ENCODE results near the gene FBXO42.
"Not testable (repeated sequence)": the region's sequence is repeated elsewhere in the genome, so short reads cannot be mapped to it uniquely, and the experiment has no call there.

The FBXO42 gene

DNA sequence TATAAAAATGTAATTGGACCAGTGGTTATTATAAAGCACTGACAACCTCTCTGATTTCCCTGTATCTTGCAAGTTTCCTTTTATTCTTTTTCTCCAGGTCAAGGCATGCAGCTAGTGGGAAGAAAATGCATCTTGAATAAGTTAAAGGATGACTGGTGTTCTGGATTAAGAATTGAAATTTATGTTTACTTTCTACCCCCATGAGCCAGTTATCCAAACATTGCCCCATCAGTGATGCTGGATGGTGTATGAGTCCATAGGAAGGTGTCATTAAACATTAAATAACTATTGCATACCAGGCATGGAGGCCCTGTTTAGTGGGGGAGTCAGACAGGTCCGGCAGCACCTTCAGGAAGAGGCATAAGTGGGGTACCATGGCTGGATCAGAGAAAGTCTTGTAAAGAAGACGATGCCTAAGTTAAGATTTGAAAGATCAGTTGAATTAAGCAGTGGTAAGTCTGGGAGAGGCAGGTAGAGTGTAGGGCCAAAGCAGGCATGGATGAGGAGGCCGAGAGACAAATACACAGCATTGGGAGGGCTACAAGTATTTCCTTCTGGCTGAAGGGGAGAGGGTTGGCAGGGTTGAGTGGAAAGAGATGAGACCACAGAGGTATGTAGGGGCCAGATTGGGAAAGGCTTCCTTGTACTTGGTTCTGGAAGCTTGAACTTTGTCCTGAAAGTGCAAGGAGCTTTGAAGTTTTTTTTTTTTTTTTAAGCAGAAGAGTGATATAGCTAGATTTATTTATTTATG lies 20.4 kb upstream of the FBXO42 start:
- DNase-seq (ENCODE audit: low read depth) = no peak

DNA sequence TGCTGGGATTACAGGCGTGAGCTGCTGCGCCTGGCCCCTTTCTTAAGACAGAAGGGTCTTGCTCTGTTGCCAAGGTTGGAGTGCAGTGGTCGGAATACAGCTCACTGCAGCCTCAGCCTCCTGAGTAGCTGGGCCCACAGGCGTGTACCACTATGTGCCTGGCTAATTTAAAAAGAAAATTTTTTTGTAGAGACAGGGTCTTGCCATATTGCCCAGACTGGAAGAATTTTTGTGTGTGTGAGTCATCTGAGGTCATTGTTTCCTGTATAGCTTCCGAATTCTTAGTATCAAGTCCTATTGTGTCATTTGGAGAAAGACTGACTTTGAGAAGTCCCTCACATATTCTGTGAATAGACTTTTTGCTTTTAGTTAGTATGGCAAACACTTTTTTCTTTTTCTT lies 19.4 kb upstream of the FBXO42 start:
- DNase-seq (ENCODE audit: low read depth) = no peak

DNA sequence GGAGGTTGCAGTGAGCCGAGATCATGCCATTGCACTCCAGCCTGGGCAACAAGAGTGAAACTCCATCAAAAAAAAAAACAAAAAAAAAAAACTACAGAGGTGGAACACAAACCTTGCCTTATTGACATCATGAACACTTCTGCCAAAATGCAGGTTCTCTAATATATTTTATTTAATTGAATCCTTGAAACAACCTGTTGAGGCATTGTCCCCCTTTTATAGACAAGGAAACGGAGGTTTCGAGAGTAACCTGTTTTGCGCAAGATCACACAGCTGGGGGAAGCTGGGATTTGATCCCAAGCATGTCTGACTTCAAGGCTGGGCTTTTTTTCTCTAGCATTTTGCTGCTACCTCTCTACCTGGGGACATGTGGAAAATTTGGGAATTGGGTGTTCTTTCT lies 17.5 kb upstream of the FBXO42 start:
- no peak for DNase-seq (ENCODE audit: low read depth)

DNA sequence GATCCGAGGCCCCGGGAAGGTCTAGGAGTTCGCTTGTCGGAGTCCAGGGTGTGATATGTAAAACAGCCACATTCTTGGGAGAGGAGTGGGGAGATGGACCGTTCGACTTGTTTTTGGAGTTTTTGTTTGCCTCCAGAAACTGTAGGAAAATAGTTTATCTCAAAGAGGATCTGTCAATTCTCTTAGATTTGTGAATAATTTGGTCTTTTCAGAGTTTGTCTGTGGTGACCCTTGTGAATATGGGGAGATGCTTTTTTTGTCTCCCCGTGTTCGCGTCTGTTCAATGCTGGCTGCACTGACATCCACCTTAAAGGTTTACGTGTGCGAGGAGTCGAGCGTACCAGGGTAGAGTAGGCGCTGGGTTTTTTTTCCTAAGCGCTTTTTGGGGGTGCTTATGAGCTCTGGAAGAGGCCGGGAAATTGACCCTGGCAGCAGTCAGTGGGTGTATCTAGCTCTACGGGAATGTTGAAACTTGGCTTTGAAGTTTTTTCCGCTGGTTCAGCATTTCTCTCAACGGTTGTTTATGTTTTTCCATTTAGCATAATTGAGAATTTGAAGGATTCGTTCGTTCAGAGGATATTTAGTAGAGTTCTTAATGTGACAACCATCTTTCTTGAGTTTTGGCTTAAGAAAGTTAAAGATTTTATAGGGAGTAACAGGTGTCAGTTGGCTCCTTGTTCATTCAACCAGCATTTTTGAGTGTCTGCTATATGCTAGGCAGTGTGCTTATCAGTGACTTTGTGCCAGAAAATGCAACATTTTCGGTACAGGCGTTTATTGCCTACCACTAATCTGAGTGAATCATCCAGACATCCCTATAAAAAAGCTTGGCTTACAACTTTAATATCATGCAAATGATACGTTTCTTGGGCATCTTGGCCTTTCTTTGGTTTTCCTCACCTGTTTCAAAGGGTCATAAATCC lies 15.9 kb upstream of the FBXO42 start:
- no peak for DNase-seq (ENCODE audit: low read depth)

DNA sequence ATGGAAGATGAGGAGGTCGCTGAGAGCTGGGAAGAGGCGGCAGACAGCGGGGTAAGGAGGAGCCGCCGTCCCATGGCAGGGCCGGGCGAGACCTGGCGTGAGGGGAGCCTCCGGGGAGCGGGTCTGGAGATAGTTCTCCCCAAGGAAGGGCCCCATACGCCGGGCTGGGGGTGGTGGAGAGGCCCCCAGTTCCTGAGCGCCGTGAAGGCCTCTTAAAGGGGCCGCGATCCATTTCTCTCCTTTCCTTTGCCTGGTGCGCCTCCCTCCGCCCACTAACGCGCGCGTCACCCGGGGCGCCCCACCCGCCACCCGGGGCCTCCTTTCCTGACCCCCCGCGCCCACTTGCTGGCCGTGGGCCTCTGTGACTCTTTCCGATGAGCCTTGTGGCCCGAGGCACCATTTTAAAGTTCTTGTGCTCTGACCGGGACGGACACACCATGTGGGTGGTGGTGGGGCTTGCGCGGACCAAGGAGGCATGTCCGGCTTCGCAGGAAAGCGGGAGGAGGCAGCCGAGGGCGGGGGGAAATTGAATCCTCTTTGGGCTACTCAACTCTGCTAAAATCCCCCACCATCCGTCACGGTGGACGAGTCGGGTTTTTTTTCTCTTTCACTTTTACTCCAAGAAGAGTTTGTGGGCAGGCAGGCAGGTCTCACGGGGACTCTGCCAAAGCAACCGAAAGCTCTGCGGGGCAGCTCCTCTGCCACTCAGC lies 15.1 kb upstream of the FBXO42 start:
- peak; percentile 71 for DNase-seq (ENCODE audit: low read depth)

DNA sequence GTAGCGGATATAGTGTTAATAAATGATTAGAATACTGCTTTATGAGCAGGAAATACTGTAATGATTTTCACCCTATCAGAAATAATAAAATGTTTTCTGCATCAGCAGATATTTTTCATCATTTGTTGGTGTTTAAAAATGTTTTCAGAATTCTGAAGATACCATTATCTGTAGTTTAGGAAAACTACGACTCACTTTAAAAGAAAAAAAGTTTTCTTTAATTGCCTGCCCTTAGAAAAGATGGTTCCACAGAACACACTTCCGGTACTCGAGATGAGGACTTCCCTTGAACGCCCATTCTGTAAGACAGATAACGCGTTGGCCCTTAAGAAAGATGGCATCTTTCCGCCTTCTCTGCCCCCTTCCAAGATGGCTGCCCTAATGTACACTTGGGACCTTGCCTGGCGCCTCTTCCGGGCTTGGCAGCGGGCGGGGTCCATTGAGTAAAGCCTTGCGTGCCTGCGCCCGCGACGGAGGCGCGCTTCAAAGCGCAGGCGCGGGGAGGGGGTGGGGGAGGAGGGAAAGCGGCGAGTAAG lies 14.5 kb upstream of the FBXO42 start, which contains the start of gene SZRD1:
TSS of gene SZRD1 (plus strand) at position 521 of the 536 bp plus-strand sequence. CDS start 16 bp downstream, outside the sequence.
- peak; percentile 99 for DNase-seq (ENCODE audit: low read depth)

DNA sequence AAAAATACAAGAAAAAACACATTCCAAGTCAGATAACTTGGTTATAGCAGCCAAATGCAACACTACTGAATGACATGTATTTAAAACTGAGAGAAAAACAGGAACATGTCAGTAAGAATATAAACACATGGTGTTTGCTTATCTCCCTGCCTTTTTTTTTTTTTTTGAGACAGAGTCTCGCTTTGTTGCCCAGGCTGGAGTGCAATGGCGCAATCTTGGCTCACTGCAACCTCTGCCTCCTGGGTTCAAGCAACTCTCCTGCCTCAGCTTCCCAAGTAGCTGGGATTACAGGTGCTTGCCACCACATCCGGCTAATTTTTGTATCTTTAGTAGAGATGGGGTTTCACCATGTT lies 12.8 kb upstream of the FBXO42 start:
- DNase-seq (ENCODE audit: low read depth) = not testable (repeated sequence)

DNA sequence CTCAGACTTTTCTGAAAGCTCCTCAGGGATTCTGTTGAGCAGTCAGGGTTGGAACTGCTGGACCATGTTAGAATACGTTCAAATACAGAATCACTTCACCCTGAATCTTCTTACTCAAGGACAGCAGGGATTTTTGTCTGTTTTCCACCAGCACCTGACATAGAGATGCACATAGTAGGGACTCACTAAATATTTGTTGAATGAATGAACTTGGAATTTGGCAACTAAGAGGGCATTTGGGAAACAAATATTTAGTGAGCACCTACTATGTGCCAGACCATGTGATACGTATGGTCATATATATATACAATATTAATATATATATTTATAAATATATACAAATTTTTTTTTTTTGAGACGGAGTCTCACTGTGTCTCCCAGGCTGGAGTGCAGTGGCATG lies 4.6 kb upstream of the FBXO42 start:
- no peak for DNase-seq (ENCODE audit: low read depth)

DNA sequence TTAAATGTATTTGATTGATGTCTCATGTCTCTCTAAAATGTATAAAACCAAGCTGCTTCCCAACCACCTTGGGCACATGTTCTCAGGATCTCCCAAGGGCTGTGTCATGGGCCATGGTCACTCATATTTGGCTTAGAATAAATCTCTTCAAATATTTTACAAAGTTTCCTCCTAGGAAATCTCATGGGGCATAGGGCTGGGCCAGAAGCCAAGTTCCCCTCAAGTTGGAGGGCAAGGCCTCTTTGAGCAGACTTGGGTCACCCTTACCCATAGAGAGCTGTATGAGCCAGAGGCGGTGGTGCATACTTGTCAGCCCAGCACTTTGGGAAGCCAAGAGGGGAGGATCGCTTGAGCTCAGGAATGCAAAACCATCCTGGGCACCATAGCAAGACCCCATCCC lies 2.3 kb upstream of the FBXO42 start:
- DNase-seq (ENCODE audit: low read depth) = no peak

DNA sequence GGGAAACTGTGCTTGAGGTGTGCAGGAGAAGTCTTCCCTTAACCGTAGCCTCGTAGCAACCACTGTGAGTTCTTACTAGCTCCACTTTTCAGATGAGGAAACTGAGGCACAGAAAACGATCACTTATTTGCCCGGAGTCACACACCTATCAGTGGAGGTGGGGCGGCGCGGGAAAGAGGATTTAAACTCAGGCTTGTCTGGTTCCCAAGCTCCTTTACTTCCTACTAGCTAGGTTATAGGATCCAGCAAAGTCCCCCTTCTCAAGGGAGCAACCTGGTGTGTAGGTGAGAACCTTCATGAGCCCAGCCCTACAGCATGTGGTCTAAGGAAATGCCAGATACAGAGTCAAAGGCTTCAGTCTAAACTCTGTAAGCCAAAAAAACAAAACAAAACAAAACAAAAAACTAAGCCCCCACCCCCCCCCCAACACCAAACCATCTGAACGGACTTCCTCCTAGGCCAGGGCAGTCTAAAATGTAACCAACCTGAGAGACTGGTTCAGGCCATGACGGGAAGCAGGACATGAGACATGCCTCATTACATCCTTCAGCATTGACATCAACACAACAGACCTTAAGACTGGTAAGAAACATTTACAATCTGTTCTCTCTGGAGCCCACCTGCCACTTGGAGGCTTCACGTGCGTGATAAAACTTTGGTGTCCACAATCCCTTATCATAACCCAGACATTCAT lies 709 bp upstream of the FBXO42 start:
- no peak for DNase-seq (ENCODE audit: low read depth)

DNA sequence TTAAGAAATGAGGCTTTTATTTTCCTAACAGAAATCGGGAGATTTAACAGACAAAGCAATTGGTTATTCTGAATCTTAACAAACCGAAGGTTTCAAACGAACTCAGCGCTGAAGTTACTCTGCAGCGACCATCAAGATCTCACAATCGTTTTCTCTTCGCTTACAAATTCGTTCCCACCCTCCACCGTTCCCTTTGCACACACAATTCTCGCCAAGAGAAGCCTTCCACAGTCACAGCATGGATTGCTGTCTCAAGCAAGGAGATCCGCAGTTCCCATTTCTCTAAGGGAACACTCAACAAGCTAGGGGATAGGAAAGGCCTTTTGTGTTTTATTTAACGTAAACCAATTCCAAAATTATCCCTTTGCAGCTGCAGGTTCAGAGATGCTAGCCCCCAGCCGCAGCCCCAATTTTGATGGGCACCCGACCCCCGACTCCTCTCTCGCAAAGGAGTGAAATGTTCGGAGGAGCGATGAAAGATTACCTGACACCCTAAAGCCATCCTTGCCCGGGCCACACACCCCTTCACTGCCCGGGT lies 755 bp downstream of the FBXO42 start:
- no peak for DNase-seq (ENCODE audit: low read depth)

DNA sequence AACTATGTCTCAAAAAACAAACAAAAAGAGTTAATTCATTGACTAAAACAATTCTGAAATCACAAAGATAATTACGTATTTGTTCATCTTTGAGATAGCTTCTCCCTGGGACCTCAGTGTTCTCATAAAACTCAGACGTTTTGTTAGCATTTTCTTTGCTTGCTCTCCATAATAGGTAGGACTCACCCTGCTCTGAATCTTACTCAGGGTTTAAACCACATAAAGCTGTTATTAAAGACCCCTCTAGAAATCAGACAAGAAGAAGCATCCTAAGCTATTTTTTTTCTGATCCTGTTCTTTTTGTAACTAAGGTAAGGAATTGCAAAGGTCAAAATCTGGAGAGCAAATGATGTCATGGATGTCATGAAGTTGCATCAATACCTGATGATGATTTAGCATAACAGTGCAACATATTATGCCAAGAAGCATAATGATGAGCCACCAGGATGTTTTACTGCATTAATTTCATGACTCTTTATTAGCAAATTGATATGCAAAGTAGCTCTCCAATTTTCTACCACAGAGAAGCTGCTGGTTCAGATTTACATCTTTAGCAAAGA lies 2.4 kb downstream of the FBXO42 start:
- no peak for DNase-seq (ENCODE audit: low read depth)

DNA sequence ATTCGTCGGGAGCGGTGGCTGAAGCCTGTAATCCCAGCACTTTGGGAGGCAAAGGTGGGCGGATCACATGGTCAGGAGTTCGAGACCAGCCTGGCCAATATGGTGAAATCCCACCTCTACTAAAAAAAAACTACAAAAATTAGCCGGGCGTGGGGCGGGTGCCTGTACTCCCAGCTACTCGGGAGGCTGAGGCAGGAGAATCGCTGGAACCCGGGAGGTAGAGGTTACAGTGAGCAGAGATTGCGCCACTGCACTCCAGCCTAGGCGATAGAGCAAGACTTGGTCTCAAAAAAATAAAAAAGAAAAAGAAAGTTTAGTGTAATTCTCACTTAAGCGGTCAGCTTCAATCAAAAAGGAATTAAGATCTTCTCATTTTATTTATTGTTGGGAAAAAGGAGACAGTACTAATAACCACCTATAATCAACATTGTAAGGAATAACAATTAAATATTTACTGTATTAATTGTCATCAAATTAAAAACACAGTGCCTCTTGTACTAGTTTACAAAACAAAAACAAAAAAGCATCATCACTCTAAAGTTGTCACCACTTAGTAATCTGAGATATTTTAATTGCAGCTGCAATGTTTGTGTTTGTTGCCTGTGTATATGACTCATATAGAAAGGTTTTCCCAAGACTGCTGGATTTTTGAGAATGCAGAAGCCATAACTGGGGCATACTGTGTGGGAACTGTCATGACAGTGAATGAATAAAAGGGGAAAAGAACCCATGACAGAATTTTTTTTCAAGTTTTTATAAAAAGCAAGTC lies 3.7 kb downstream of the FBXO42 start:
- peak; percentile 85 for DNase-seq (ENCODE audit: low read depth)

DNA sequence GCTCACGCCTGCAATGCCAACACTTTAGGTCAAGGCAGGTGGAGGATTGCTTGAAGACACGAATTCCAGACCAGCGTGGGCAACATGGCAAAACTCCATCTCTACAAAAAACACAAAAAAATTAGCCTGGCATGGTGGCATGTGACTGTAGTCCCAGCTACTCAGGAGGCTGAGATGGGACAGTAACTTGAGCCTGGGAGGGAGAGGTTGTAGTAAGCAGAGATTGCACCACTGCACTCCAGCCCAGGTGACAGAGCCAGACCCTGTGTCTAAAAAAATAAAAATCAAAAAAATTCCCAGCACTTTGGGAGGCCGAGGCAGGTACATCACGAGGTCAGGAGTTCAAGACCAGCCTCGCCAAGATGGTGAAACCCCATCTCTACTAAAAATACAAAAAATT lies 9.0 kb downstream of the FBXO42 start:
- DNase-seq (ENCODE audit: low read depth) = not testable (repeated sequence)

DNA sequence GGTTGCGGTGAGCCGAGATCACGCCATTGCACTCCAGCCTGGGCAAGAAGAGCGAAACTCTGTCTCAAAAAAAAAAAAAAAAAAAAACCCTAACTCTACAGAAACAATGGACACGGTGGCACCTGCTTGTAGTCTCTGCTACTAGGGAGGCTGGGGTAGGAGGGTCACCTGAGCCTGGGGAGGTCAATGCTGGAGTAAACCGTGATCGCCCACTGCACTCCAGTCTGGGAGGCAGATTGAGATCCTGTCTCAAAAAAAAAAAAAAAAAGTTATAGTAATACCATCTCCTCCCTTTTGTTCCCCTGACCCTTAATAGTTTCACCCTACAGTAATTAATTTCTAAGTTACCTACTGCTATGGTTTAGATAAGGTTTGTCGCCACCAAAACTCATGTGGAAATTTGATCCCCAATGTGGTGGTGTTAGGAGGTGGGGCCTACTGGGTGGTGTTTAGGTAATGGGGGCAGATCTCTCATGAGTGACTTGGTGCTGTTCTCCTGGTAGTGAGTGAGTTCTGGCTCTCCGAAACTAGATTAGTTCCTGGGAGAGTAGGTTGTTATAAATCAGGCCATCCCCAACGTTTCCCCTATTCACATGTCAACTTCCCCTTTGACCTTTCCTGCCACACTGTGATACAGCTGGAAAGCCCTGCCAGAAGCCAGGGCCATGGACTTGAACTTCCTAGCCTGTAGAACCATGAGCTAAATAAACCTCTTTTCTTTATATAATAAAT lies 9.8 kb downstream of the FBXO42 start:
- DNase-seq (ENCODE audit: low read depth) = no peak

DNA sequence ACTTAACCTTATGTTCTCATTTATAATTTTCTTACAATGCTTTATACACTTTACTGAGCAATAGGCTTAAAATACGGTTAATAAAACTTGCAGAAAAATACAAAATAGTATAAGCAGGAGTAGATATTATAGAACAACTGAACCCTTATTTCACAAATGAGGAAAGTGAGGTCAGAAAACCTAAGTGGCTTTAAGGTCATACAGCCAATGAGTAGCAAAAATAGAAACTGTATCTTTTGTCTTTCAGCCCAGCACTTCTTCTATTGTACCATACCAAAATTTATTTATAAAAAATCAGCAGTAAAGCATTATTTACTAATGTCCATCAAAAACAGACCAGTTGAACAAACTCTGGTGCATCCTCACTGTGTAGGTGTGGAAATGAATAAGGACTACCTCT lies 11.6 kb downstream of the FBXO42 start:
- no peak for DNase-seq (ENCODE audit: low read depth)

DNA sequence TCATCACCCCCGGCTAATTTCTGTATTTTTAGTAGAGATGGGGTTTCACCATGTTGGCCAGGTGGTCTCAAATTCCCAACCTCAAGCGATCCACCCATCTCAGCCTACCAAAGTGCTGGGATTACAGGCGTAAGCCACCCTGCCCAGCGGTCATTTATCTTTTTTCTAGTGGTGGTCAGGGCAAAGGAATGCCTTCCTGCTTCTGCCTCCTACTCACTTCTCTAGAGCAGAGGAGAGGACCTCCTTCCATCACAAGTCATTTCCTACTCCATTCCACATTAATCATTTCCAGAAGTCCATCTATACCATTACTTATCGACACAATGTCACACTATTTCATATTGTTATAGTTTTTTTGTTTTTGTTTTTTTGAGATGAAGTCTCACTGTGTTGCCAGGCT lies 13.3 kb downstream of the FBXO42 start:
- no peak for DNase-seq (ENCODE audit: low read depth)

DNA sequence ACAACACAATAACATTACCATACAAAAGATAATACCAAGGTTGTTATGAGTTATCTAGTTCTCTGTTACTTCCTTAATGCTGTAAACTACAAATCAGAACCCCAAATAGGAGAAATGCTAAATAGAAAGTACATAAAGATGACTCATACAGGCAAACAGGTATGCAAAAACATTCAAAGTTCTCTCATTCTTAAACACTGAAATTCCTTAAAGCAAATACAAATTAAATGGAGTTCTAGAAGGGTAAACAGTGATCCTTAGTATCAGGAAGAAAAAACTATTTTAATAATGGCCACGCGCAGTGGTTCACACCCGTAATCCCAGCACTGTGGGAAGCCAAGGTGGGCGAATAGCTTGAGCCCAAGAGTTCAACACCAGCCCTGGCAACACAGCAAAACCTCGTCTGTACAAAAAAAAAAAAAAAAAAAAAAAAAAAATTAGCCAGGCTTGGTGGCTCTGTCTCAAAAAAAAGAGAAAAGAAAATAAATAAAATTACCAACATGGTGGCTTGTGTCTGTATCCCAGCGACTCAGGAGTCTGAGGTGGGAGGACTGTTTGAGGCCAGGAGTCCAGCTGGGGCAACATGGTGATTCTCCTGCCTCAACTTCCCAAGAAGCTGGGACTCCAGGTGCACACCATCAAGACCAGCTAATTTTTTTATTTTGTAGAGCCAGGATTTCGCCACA lies 17.5 kb downstream of the FBXO42 start:
- DNase-seq (ENCODE audit: low read depth) = no peak

DNA sequence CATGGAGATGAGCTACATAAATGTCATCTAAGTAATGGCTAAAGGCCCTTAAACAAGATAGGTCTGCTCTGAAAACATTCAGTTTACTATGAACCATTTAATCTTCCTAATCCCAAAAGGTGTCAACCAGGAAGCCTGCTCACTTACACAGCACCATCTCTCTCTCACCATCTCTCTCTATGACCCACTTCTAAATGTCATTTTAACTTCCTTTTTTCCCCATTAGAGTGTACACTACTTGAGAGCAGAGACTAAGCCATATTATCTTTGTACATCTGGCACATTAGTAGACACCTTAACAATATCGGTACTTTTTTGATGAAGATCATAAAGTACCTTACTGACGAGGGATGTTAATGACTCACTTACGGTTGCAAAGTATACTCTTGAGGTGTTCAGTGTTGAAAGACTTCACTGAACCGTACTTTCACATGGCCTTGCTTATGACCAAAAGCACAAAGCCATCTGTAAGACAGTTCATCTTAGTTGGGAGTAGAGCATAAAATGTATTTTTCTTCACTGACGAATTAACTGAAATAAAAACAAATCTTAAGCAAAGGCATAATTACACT lies 25.4 kb downstream of the FBXO42 start:
- DNase-seq (ENCODE audit: low read depth) = no peak
